Tibial nerve (tissue), 4 donors: Measurements from ENCODE around the gene GOLGA7B.

Experiments used
- EP300 ChIP-seq, 2 donors: sonication (generic); formaldehyde crosslinking; IDR thresholded peaks; one replicate each; pipeline ENCODE4 v1.6.1; 2017; ENCODE audit warnings: antibody characterized with exemption in 2 of 2, mild to moderate bottlenecking in 1 of 2
- POLR2A ChIP-seq, 2 donors: fragments of 450-650 bp; IDR thresholded peaks; one replicate each; pipeline ENCODE4 v1.6.1; 2017; ENCODE audit warnings: antibody characterized with exemption in 2 of 2, mild to moderate bottlenecking in 2 of 2, moderate library complexity in 2 of 2
- TF ChIP-seq, protein P1 (sequence below), 5 experiments: fragments of 200-600 bp in 3 of 5; fragments of 450-650 bp in 2 of 5; sonication (generic) in 3 of 5; IDR thresholded peaks; one replicate each; pipeline ENCODE4 v1.5.1; 2016 to 2019; ENCODE audit warnings: antibody characterized with exemption in 5 of 5, mild to moderate bottlenecking in 3 of 5, moderate library complexity in 2 of 5

DNA sequence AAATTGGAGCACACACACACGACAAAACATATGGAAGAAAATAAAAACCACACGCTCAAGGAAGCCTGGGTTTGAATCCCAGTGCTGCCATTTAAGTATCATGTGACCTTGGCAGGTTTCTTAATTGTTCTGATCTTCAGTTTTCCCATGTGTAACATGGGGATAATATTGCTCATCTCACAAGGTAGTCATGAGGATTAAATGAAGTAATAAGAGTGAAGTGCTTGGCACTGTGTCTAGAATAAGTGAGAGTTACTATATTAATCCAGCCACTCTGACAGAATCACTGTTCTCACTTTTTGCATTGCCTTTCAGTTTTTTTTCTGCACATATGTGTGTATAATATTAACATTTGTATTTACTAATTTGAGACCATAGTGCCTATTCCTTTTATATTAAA lies 43.3 kb downstream of the GOLGA7B start:
- TF ChIP-seq, protein P1, sequence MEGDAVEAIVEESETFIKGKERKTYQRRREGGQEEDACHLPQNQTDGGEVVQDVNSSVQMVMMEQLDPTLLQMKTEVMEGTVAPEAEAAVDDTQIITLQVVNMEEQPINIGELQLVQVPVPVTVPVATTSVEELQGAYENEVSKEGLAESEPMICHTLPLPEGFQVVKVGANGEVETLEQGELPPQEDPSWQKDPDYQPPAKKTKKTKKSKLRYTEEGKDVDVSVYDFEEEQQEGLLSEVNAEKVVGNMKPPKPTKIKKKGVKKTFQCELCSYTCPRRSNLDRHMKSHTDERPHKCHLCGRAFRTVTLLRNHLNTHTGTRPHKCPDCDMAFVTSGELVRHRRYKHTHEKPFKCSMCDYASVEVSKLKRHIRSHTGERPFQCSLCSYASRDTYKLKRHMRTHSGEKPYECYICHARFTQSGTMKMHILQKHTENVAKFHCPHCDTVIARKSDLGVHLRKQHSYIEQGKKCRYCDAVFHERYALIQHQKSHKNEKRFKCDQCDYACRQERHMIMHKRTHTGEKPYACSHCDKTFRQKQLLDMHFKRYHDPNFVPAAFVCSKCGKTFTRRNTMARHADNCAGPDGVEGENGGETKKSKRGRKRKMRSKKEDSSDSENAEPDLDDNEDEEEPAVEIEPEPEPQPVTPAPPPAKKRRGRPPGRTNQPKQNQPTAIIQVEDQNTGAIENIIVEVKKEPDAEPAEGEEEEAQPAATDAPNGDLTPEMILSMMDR (IDR thresholded peaks at IDR 0.05), result no peak
- no peak for TF ChIP-seq POLR2A (IDR thresholded peaks at IDR 0.05)
- no peak for TF ChIP-seq EP300 (IDR thresholded peaks at IDR 0.05)
